ENCODE results near the gene ITPR1.

The ITPR1 gene

DNA sequence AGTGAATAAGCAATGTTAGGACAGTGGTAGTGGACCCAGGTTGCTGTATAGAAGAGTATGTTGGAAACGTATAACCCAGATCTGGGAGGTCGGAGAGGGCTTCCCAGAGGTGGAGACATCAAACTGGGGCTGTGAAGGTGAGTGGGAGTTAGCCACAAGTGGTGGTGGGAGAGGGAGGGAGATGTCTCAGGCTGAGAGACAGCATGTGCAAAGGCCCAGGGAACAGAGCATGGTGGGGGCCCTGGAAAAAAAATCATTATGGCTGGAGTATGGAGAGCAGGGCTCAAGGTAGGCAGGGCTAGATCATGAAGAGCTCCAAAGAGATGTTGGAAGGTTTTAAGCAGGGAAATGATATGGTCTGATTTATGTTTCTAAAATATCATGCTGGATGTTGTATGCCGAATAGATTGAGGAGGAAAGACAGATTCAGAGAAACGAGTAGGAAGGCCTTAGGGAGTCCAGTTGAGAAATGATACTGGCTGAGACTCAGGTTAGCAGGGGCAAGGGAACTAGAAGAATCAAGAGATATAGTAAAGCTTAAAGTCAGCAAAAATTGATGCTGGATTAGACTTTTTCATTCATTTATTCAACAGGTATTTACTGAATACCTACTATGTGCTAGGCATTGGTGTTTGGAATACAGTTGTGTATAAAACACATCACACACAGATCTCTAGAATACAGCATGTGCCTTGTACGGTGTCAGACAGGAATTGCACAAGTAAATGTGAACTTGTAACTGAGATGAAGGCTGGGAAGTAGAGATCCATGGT, 17.0 kb downstream of the ITPR1 start:
- no peak for TF ChIP-seq ZNF274 (IDR thresholded peaks at IDR 0.05; ENCODE audit: low read depth, low read length)
- no peak overlapping the region for H3K4me3 ChIP-seq (ENCODE audit: low read length)

DNA sequence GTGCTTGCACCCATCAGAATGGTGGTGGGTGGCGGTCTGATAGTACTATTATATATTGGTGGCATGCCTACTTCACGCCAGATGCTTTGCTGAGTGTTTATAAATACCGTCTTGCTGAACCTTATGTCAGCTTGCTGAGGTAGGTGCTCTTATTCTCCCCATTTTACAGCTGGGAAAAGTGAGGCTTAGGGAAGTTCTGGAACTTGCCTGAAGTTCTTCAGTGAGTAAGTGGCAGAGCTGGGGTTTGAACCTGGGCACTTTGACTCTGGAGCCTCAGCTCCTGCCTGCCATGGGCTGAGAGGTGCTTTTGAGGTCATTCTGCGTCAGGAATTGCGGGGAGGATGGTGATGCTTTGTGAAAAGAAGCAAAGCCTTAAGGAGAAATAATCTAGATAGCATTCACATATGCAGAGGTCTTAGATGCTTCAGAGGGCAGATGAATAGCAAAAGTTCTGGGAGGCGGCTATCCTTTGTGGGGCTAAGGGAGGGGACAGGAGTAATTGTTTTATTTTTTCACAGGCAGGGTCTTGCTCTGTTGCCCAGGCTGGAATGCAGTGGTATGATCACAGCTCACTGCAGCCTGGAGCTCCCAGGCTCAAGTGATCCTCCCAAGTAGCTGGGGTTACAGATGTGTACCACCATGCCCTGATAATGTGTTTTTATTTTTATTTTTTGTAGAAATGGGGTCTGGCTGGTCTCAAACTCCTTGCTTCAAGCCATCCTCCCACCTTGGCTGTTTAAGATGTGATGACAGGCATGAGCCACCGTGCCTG, 18.5 kb downstream of the ITPR1 start:
- H3K4me3 ChIP-seq (ENCODE audit: low read length) = no peak overlapping the region
- no peak for TF ChIP-seq ZNF274 (IDR thresholded peaks at IDR 0.05; ENCODE audit: low read depth, low read length)

DNA sequence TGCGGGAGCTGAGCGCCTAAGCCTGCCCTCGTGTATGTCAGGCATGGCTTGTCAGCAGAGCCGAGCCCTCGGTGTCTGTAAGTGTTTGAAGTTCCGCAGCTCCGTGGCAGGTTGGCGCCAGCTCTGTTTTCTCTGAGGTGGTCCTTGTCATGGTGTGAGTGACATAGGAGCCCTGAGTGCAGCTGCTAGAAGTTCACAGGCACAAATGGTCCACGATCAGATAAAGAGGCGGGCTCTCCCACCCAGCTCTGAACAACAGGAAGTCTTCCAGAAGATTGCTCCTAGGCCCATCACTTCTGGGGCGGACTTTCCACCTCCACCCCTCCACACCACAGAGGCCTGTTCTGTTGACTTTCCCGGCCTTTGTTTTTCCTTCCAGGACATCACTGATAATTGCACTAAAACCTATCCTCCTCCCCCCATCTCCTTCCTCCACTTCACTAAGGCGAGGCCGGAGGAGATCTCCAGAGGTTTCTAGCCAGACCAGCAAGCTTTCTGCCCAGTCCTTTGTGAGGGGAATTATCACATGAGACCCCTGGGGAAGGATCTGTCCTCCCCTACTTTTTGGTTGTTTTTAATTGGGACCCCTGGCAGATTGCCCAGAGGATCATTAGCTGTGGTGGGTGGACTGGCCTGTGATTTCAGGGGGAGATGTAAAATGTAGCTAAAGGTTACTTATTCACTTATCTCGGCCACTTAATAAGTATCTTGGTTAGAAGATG, 19.9 kb downstream of the ITPR1 start:
- H3K4me3 ChIP-seq (ENCODE audit: low read length) = no peak overlapping the region
- no peak for TF ChIP-seq ZNF274 (IDR thresholded peaks at IDR 0.05; ENCODE audit: low read depth, low read length)

DNA sequence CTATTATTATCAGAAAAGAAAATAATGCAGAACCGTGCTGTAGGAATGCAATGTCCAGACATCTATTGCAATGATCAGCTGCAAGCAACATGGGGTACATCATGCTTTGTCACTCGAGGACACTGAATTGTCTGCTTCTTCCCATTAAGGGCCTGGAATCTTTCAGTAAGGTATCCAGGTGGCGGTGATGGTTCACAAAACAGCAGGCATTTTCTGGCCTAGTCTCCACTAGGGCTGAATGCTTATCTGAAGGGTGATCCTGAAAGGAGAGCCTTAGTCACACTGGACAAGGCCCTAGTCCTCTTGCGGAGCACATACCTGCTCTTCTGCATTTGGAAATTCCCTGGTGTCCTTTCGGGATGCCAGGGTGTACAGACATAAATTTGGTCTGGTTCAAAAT, 21.2 kb downstream of the ITPR1 start:
- no peak for TF ChIP-seq ZNF274 (IDR thresholded peaks at IDR 0.05; ENCODE audit: low read depth, low read length)
- no peak overlapping the region for H3K4me3 ChIP-seq (ENCODE audit: low read length)

DNA sequence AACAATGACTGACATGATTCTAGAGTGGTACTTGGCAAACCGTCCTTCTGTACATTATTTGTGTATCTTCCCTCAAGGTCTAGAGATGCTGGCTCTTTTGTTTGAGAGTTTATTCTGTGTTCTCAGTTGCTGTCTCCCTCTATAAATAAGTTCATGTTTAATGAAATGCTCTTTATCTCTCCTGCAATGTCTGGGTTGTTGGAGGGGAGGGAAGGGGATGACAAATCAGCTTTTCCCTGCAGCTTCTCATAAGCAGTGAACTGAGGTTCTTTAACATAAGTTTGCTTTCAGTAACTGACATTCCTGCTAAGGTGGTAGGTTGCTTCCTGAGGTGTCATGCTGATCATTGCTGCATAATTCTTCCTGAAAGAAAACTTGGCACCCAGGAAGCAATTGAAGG, 21.8 kb downstream of the ITPR1 start:
- H3K4me3 ChIP-seq (ENCODE audit: low read length) = no peak overlapping the region
- TF ChIP-seq ZNF274 (IDR thresholded peaks at IDR 0.05; ENCODE audit: low read depth, low read length) = no peak

DNA sequence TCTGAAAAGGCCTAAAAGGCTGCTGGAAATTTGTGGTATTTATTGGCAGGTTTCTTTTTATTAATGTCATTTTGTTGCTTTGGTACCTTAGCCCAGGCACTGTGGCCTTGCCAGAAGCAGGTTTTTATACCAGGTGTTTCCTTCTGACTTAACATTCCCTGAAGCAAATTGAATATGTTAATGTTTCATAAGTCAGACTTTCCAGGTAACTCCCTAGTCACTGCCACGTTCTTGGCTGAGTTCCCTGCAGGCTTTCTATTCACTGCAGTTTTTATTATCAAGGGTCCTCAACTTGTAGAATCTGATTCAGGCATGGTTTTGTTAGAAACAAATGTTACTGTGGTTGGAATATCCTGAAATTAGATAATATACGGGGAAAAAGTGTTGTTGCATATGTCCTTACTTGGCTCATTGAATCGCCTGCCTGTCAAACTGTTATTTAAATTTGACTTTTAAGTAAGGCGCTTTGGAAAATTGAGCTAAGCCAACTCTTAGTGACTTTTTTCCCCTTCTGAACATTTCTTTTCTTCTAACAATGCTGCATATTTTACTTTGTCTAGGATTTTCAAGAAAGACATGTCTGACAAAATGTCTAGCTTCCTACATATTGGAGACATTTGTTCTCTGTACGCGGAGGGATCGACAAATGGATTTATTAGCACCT, 22.9 kb downstream of the ITPR1 start:
- H3K4me3 ChIP-seq (ENCODE audit: low read length) = no peak overlapping the region
- TF ChIP-seq ZNF274 (IDR thresholded peaks at IDR 0.05; ENCODE audit: low read depth, low read length) = no peak

DNA sequence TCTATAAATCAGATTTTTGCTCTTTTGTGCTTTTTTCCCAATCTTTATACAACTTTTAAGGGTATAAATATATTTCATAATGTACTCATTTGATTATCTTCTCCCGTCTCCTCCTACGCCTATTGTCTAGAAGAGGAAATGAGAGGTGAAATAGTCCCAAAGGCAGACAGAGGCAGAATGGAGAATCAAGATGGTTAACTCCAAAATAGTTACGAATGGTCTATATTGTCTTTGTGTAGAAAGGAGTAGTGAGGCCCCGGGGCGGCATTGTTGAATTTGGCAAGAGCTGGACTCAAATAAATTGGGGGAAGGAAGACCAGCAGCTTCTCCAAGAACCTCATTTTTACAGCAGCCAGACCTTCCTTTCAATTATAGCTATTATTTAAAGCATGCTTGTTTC, 23.9 kb downstream of the ITPR1 start:
- no peak overlapping the region for H3K4me3 ChIP-seq (ENCODE audit: low read length)
- no peak for TF ChIP-seq ZNF274 (IDR thresholded peaks at IDR 0.05; ENCODE audit: low read depth, low read length)

DNA sequence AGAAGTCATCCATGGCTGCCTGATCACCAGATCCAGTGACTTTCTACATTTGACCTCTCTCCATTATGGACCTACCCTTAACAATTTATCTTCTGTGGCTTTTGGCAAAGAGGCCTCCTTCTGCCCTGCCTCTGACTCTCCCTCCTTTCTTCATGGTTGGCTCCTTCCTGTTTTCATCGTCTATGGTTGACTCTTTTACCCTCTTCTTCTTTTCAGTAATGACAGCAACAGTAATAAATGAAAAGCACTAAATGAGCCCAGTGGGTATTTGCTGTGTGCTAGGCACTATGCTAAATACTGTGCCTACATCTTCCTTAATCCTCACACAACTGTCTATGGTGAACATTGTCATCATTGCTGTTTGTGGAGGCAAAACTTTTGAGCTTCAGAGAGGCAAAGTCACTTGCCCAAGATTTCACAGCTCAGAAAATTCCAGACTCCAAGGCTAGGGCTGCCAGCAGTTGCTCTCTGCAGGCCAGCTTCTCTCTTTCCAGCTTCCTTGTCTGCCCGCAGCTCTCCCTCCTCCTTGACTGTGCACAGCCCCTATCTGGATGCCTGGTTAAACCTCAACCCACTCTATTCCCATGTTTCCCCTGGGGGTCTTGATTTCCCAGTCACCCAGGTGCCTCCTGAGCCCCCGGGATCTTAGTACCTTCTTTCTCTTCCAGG, 24.6 kb downstream of the ITPR1 start:
- no peak overlapping the region for H3K4me3 ChIP-seq (ENCODE audit: low read length)
- TF ChIP-seq ZNF274 (IDR thresholded peaks at IDR 0.05; ENCODE audit: low read depth, low read length) = no peak

DNA sequence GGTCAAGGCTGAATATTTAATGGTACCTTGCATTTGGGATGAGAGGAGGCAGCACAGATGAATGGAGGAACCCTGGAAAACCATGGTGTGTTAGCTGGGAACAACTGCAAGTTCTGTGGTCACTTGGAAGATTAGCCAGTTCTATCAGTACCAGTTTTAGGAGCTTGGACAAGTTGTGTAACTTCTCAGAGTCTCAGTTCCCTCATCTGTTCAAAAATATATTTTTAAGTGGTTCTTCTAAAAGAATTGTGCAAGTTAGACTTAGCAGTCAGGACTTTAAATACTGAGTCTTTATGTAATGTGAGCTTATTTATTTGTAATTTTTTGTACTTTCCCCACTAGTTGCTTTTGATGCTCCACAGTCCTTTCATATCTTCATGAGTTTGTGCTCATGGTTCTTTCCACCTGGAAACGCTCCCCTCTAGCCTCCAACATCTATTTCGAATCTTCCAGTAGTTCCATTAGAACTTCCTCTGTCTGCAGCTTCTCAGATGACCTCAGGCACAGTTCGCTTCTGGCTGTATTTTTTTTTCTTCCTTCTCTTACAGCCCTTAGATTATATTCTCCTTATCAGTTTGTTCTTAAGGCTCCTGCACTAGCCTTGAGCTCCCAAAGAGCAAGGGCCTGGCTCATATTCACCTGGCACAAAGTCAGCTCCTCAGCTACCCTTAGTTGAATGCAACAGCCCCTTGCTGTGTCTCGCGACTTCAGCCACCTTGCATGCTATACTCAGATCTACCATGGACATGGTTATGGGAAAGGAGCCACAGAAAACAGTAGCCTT, 27.1 kb downstream of the ITPR1 start:
- H3K4me3 ChIP-seq (ENCODE audit: low read length) = no peak overlapping the region
- no peak for TF ChIP-seq ZNF274 (IDR thresholded peaks at IDR 0.05; ENCODE audit: low read depth, low read length)

DNA sequence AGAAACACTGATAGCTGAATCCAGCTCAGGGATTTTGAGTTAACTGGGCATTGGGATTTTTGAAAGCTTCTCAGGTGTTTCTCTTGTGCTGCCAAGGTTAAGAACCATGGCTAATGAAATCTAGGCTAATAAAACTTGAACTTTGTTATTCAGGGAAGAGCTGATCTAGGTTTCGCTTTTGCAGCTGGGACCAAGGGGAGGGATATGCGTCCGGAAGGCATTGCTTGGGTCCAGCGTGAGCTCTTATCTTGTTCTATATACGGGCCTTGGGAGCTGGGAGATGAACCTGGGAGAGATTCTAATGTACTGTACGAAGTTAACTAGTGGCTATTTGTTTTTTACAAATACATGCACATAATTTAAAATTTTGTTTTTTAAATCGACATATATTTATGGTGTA, 29.8 kb downstream of the ITPR1 start:
- TF ChIP-seq ZNF274 (IDR thresholded peaks at IDR 0.05; ENCODE audit: low read depth, low read length) = no peak
- no peak overlapping the region for H3K4me3 ChIP-seq (ENCODE audit: low read length)

DNA sequence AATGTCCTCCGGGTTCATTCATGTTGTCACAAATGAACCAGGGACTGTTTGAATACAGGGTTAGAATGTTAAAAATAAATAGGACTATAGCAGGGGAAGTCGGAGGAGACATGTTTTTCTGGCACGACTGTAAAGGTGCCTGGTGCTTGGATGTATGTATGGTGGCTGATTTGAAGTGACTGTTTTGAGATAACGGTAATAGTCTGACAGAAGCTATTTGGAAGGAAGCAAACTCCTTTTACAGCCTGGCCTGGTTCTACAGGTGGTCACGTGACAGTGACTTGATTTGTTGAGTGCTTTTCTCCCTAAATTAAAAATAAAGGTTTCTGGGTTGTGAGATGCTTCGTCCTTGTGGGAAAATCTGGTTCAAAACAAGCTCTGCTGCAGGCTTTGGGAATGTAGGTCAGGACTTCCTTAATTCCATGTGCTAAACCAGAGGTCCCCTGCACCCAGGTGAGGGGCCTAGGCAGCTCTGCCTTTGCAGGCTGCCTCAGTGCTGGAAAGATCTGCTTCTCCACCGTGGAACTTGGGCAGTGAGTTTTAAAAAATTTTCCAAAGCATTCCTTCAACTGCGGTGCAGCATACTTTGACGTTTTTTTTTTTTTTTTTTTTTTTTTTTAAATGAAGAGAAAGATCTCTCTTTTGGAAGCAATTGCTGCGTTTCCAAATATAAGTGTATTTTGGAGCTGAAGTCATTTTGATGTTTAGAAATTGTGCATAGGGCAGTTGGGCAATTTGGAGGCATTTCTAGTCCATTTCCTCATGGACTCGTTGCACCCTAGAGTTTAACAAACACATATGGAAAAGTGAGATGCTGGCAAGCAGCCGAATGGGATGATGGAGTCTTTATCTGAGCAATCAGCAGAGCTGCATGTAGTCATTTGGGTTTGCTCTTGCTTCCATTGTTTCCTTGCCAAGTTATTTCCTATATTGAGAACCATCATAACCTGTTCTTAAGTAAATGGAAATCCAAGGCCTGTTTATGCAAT, 30.9 kb downstream of the ITPR1 start:
- no peak overlapping the region for H3K4me3 ChIP-seq (ENCODE audit: low read length)
- TF ChIP-seq ZNF274 (IDR thresholded peaks at IDR 0.05; ENCODE audit: low read depth, low read length) = no peak
